ENCODE measurements around the gene COX10. TPM values are rescaled to one million over a fixed set of nuclear protein-coding genes. Genes with fewer than 3 reads are reported as not detected.

The COX10 gene
- total RNA-seq, 1 experiment from 2014 or later = 13.4 TPM

DNA sequence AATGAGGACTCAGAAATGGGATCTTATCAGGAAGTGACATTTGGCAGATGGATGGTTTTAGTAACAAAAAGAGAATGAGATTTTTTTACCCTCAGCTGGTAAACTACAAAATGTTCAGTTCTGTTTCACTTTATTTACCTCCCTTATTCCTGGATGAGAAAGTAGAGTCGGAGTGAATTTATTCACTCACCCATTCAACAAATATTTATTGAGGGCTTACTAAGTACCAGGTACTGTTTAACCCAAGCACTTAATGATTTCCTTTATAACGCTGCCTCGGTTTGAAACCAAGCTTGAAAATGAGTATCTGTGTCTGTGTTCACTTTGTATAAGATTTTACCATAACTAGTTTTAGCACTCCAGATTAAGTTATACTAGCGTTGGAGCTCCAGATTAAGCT is 129.3 kb downstream of the COX10 start:
- no peaks in the 10 kb centered on the region for H3K36me3 ChIP-seq (ENCODE audit: control insufficient read depth, insufficient read depth, low read length)
- H3K4me1 ChIP-seq (ENCODE audit: control insufficient read depth, insufficient read depth, low read length) = no peaks in the 10 kb centered on the region
- H3K9me3 ChIP-seq (ENCODE audit: control insufficient read depth, insufficient read depth, low read depth, low read length) = no peaks in the 10 kb centered on the region
- no peak for ATAC-seq
- intact Hi-C loops (cut with micrococcal nuclease; ENCODE audit: unreplicated experiment) = no loop called here
- ChIA-PET CTCF (no interaction called here), POLR2A (no interaction called here)
- in situ Hi-C loops (cut with HindIII; ENCODE audit: low pct_unique_long_range_greater_than_20kb, low sequenced_read_pairs) = no loop called here
- no peaks in the 10 kb centered on the region for H3K27me3 ChIP-seq (ENCODE audit: control insufficient read depth, insufficient read depth, low read length)
- no peak for TF ChIP-seq TCF7L2 (IDR thresholded peaks at IDR 0.05; ENCODE audit: low read depth, low read length)
- TF ChIP-seq, protein P1, sequence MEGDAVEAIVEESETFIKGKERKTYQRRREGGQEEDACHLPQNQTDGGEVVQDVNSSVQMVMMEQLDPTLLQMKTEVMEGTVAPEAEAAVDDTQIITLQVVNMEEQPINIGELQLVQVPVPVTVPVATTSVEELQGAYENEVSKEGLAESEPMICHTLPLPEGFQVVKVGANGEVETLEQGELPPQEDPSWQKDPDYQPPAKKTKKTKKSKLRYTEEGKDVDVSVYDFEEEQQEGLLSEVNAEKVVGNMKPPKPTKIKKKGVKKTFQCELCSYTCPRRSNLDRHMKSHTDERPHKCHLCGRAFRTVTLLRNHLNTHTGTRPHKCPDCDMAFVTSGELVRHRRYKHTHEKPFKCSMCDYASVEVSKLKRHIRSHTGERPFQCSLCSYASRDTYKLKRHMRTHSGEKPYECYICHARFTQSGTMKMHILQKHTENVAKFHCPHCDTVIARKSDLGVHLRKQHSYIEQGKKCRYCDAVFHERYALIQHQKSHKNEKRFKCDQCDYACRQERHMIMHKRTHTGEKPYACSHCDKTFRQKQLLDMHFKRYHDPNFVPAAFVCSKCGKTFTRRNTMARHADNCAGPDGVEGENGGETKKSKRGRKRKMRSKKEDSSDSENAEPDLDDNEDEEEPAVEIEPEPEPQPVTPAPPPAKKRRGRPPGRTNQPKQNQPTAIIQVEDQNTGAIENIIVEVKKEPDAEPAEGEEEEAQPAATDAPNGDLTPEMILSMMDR (IDR thresholded peaks at IDR 0.05) = no peak
- TF ChIP-seq, protein P2, sequence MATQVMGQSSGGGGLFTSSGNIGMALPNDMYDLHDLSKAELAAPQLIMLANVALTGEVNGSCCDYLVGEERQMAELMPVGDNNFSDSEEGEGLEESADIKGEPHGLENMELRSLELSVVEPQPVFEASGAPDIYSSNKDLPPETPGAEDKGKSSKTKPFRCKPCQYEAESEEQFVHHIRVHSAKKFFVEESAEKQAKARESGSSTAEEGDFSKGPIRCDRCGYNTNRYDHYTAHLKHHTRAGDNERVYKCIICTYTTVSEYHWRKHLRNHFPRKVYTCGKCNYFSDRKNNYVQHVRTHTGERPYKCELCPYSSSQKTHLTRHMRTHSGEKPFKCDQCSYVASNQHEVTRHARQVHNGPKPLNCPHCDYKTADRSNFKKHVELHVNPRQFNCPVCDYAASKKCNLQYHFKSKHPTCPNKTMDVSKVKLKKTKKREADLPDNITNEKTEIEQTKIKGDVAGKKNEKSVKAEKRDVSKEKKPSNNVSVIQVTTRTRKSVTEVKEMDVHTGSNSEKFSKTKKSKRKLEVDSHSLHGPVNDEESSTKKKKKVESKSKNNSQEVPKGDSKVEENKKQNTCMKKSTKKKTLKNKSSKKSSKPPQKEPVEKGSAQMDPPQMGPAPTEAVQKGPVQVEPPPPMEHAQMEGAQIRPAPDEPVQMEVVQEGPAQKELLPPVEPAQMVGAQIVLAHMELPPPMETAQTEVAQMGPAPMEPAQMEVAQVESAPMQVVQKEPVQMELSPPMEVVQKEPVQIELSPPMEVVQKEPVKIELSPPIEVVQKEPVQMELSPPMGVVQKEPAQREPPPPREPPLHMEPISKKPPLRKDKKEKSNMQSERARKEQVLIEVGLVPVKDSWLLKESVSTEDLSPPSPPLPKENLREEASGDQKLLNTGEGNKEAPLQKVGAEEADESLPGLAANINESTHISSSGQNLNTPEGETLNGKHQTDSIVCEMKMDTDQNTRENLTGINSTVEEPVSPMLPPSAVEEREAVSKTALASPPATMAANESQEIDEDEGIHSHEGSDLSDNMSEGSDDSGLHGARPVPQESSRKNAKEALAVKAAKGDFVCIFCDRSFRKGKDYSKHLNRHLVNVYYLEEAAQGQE (IDR thresholded peaks at IDR 0.05; ENCODE audit: insufficient read depth in 1 of 2, low read depth in 2 of 2, low read length in 1 of 2) = no peak
- no peak for TF ChIP-seq SIN3A (IDR thresholded peaks at IDR 0.05; ENCODE audit: borderline replicate concordance, insufficient read depth, low read depth, low read length)
- TF ChIP-seq POLR2AphosphoS5 (IDR thresholded peaks at IDR 0.05; ENCODE audit: low read depth, low read length) = no peak
- H3K27ac ChIP-seq (ENCODE audit: low read length) = no peak overlapping the region
- no peak for DNase-seq (ENCODE audit: low read depth, low spot score)
- BruUV-seq (replicated peaks) = no TSS peak
- H3K4me3 ChIP-seq (ENCODE audit: low read depth in 2 of 2, low read length in 2 of 2) = no peak overlapping the region

DNA sequence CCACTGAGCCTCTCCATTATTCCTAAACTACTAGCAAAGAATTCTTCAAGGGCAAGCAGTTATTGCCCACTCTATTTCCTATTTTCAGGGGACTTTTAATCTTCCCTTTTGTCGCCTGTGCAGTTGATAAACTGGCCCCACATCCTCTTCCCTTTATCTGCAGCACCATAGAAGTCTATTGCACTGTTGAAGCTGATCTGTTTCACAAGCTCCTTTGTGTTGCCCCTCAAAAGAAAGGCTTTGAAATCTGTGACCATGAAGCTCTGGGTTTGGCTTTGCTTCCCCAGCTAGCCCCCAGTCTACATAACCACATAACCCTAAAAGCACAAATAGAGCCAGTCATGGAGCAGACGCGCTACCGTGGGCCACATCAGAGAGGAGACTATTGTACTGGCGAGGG is 130.3 kb downstream of the COX10 start:
- no TSS peak for BruUV-seq (replicated peaks)
- Histone ChIP-seq H3K4me1 (ENCODE audit: control insufficient read depth, insufficient read depth, low read length) (no peaks in the 10 kb centered on the region), H3K27me3 (ENCODE audit: control insufficient read depth, insufficient read depth, low read length) (no peaks in the 10 kb centered on the region), H3K27ac (ENCODE audit: low read length) (no peak overlapping the region), H3K4me3 (ENCODE audit: low read depth in 2 of 2, low read length in 2 of 2) (no peak overlapping the region), H3K9me3 (ENCODE audit: control insufficient read depth, insufficient read depth, low read depth, low read length) (no peaks in the 10 kb centered on the region), H3K36me3 (ENCODE audit: control insufficient read depth, insufficient read depth, low read length) (no peaks in the 10 kb centered on the region)
- ATAC-seq = no peak
- ChIA-PET POLR2A (no interaction called here), CTCF (interaction anchor here (0.6 kb wide), 1 partner anchor 861 kb away, joined by 4 read pairs; no protein-coding TSS in a partner anchor)
- TF ChIP-seq, protein P2 (IDR thresholded peaks at IDR 0.05; ENCODE audit: insufficient read depth in 1 of 2, low read depth in 2 of 2, low read length in 1 of 2) = no peak
- TF ChIP-seq SIN3A (IDR thresholded peaks at IDR 0.05; ENCODE audit: borderline replicate concordance, insufficient read depth, low read depth, low read length) (no peak), POLR2AphosphoS5 (IDR thresholded peaks at IDR 0.05; ENCODE audit: low read depth, low read length) (no peak), TCF7L2 (IDR thresholded peaks at IDR 0.05; ENCODE audit: low read depth, low read length) (no peak)
- TF ChIP-seq, protein P1 (IDR thresholded peaks at IDR 0.05) = no peak
- intact Hi-C loops (cut with micrococcal nuclease; ENCODE audit: unreplicated experiment) = no loop called here
- no peak for DNase-seq (ENCODE audit: low read depth, low spot score)
- in situ Hi-C loops (cut with HindIII; ENCODE audit: low pct_unique_long_range_greater_than_20kb, low sequenced_read_pairs) = no loop called here
